Measurements from ENCODE around the gene KIAA0232. TPM values are rescaled to one million over a fixed set of nuclear protein-coding genes. Genes with fewer than 3 reads are reported as not detected.

Gene KIAA0232
- total and polyA plus RNA-seq, 9 of the 15 experiments (the other 6 are each of a cell fraction or from before 2014, with no cell fraction given): 3.5 to 17.4 (median 13.0) TPM

GRCh38 chr4:6925357-6925836 is 142.9 kb downstream of the KIAA0232 start (continued):
- no peak for TF ChIP-seq ZNF778 (CRISPR knock-in tag; IDR thresholded peaks at IDR 0.05)
- TF ChIP-seq ZNF639 (CRISPR knock-in tag; conservative IDR thresholded peaks at IDR 0.05 in 1 of 2, IDR thresholded peaks at IDR 0.05 in 1 of 2): no peak
- TF ChIP-seq THRAP3 (IDR thresholded peaks at IDR 0.05; ENCODE audit: borderline replicate concordance): no peak
- TF ChIP-seq CSDE1 (IDR thresholded peaks at IDR 0.05): no peak
- TF ChIP-seq FOSL1 (tag; conservative IDR thresholded peaks at IDR 0.05): peak; percentile 32; the same call in 1 of the 2 replicates
- TF ChIP-seq ZNF311 (CRISPR knock-in tag; IDR thresholded peaks at IDR 0.05): no peak; the same call in 1 of the 2 replicates
- TF ChIP-seq ZNF395 (CRISPR knock-in tag; IDR thresholded peaks at IDR 0.05): peak; percentile 63; the same call in 1 of the 2 replicates
- TF ChIP-seq MAZ (CRISPR knock-in tag; conservative IDR thresholded peaks at IDR 0.05 in 1 of 2, IDR thresholded peaks at IDR 0.05 in 1 of 2): peak; percentile 36 to 43; a peak in 2 of 4 replicates
- TF ChIP-seq MYC (IDR thresholded peaks at IDR 0.05; ENCODE audit: low read depth, low read length): peak; percentile 66
- no peak for TF ChIP-seq MYC (CRISPR knock-in tag; IDR thresholded peaks at IDR 0.05; ENCODE audit: borderline replicate concordance, low read depth)
- TF ChIP-seq HBP1 (CRISPR knock-in tag; IDR thresholded peaks at IDR 0.05): no peak
- no peak for TF ChIP-seq ZNF436 (CRISPR knock-in tag; IDR thresholded peaks at IDR 0.05)
- TF ChIP-seq ZNF561 (CRISPR knock-in tag; conservative IDR thresholded peaks at IDR 0.05): no peak
- TF ChIP-seq GTF2F1 (IDR thresholded peaks at IDR 0.05; ENCODE audit: low read depth, low read length): no peak
- 0 out of 4 replicates have a peak, but pooled peaks of 1 of the 2 experiments have one; percentile 12 for TF ChIP-seq HDAC1 (IDR thresholded peaks at IDR 0.05)
- TF ChIP-seq DPF2 (IDR thresholded peaks at IDR 0.05): peak; percentile 53
- no peak for TF ChIP-seq CGGBP1 (CRISPR knock-in tag; IDR thresholded peaks at IDR 0.05)
- TF ChIP-seq ZNF696 (CRISPR knock-in tag; conservative IDR thresholded peaks at IDR 0.05): no peak
- TF ChIP-seq STAT5B (CRISPR knock-in tag; IDR thresholded peaks at IDR 0.05): no peak
- no peak for TF ChIP-seq PHB2 (IDR thresholded peaks at IDR 0.05; ENCODE audit: low read depth)
- no peak for TF ChIP-seq ELK3 (CRISPR knock-in tag; IDR thresholded peaks at IDR 0.05)
- no peak for TF ChIP-seq EWSR1 (IDR thresholded peaks at IDR 0.05; ENCODE audit: borderline replicate concordance, low read depth, partially characterized antibody)
- TF ChIP-seq MYNN (IDR thresholded peaks at IDR 0.05): 0 out of 2 replicates have a peak, but pooled peaks have one; percentile 20
- TF ChIP-seq MYNN (CRISPR knock-in tag; IDR thresholded peaks at IDR 0.05): no peak
- no peak for TF ChIP-seq SMC3 (conservative IDR thresholded peaks at IDR 0.05; ENCODE audit: insufficient read depth, low read depth, low read length)

All from K562 (cell line).